H1 (cell line): ENCODE results near the gene MRM2. TPM values are rescaled to one million over a fixed set of nuclear protein-coding genes. Genes with fewer than 3 reads are reported as not detected.

Experiments
- CTCF ChIA-PET: fragments of 300-600 bp; sonication (Branson Sonifier 250); formaldehyde crosslinking; loops from one replicate; lab custom pipeline; 2021; ENCODE audit not compliant: partially characterized antibody; lab: Charles Lee
- POLR2A ChIA-PET: fragments of 300-600 bp; sonication (Branson Sonifier 250); formaldehyde crosslinking; loops from one replicate; lab custom pipeline; 2021; ENCODE audit warnings: inconsistent platforms; ENCODE audit not compliant: partially characterized antibody; lab: Charles Lee
- DNase-seq, 2 experiments: peaks; one replicate each; pipeline versions ENCODE4 v3.0.0 to v3.0.0-alpha.2; 2010 to 2022; ENCODE audit warnings: low spot score in 2 of 2, low read depth in 1 of 2, mixed read lengths in 1 of 2
- FAIRE-seq: peaks from 2 replicates; lab custom pipeline; 2011; peaks lifted over from hg19 to GRCh38; lab: Jason Lieb, UNC
- H2AFZ ChIP-seq: 2 replicates; pipeline ENCODE4 v1.8.1; 2012; ENCODE audit warnings: low read length, inconsistent platforms
- H2AK5ac ChIP-seq: 2 replicates; pipeline ENCODE4 v1.6.1; 2013; ENCODE audit warnings: low read depth, low read length
- H2BK120ac ChIP-seq: replicated peaks from 2 replicates; pipeline ENCODE3; 2013; ENCODE audit warnings: low read depth, low read length, inconsistent platforms
- H2BK12ac ChIP-seq: 2 replicates; pipeline ENCODE4 v1.6.1; 2013; ENCODE audit warnings: low read depth, low read length
- H2BK15ac ChIP-seq: 2 replicates; pipeline ENCODE4 v1.6.1; 2013; ENCODE audit warnings: low read length
- H2BK20ac ChIP-seq: 2 replicates; pipeline ENCODE4 v1.6.1; 2013; ENCODE audit warnings: low read length
- H2BK5ac ChIP-seq: 2 replicates; pipeline ENCODE4 v1.6.1; 2013; ENCODE audit warnings: low read depth, low read length
- H3K14ac ChIP-seq: 2 replicates; pipeline ENCODE4 v1.6.1; 2013; ENCODE audit warnings: inconsistent platforms; ENCODE audit not compliant: insufficient read length
- H3K18ac ChIP-seq: 2 replicates; pipeline ENCODE4 v1.6.1; 2013; ENCODE audit warnings: low read length; ENCODE audit errors: extremely low read depth
- H3K23ac ChIP-seq: 2 replicates; pipeline ENCODE4 v1.6.1; 2013; ENCODE audit warnings: inconsistent platforms; ENCODE audit not compliant: insufficient read length
- H3K23me2 ChIP-seq: 2 replicates; pipeline ENCODE4 v1.6.1; 2013; ENCODE audit warnings: low read depth, low read length
- H3K27ac ChIP-seq: 2 replicates; pipeline ENCODE4 v1.6.1; 2011; ENCODE audit warnings: low read depth, low read length, inconsistent platforms
- H3K27me3 ChIP-seq, 4 experiments: replicated peaks in 1 of 4; 1 replicate in 1 of 4; 2 replicates in 3 of 4; pipeline versions ENCODE4 v1.6.1 to v1.8.1; 2011 to 2013; ENCODE audit warnings: low read length in 3 of 4, mild to moderate bottlenecking in 3 of 4, inconsistent platforms in 2 of 4, mixed read lengths in 2 of 4, moderate library complexity in 1 of 4; ENCODE audit not compliant: control insufficient read depth in 3 of 4, insufficient read depth in 3 of 4; ENCODE audit errors: extremely low read depth in 1 of 4
- H3K36me3 ChIP-seq, 4 experiments: 2 replicates each; pipeline versions ENCODE4 v1.6.1 to v1.8.1; 2011 to 2013; ENCODE audit warnings: mild to moderate bottlenecking in 4 of 4, low read length in 3 of 4, moderate library complexity in 2 of 4, control low read depth in 1 of 4, inconsistent platforms in 1 of 4; ENCODE audit not compliant: insufficient read depth in 4 of 4, control insufficient read depth in 2 of 4
- H3K4ac ChIP-seq: replicated peaks from 2 replicates; pipeline ENCODE3; 2013; ENCODE audit warnings: low read length, low read depth, mixed read lengths, inconsistent platforms; ENCODE audit not compliant: insufficient read length
- H3K4me1 ChIP-seq, 4 experiments: replicated peaks in 1 of 4; 1 replicate in 1 of 4; 2 replicates in 3 of 4; pipeline versions ENCODE4 v1.6.1 to v1.8.1; 2011 to 2013; ENCODE audit warnings: low read length in 3 of 4, inconsistent platforms in 2 of 4, mixed read lengths in 1 of 4; ENCODE audit not compliant: insufficient read depth in 4 of 4, control insufficient read depth in 3 of 4
- H3K4me2 ChIP-seq, 2 experiments: 2 replicates each; pipeline versions ENCODE4 v1.6.1 to v1.8.1; 2011 to 2013; ENCODE audit warnings: low read depth in 2 of 2, low read length in 2 of 2, control low read depth in 1 of 2, inconsistent platforms in 1 of 2, mild to moderate bottlenecking in 1 of 2; ENCODE audit not compliant: insufficient read depth in 1 of 2
- H3K4me3 ChIP-seq, 4 experiments: fragments of 200-600, 300-600 bp in 1 of 4; sonication (generic), shearing (Covaris generic), sonication (Bioruptor Twin) in 1 of 4; 2 replicates each; pipeline versions ENCODE4 v1.5.1 to v1.8.1; 2011 to 2016; ENCODE audit warnings: low read length in 4 of 4, low read depth in 3 of 4, control low read depth in 2 of 4, inconsistent platforms in 2 of 4, mild to moderate bottlenecking in 2 of 4, mixed read lengths in 1 of 4, moderate library complexity in 1 of 4; ENCODE audit not compliant: insufficient read depth in 2 of 4; ENCODE audit errors: extremely low read depth in 1 of 4
- H3K56ac ChIP-seq: replicated peaks from 2 replicates; pipeline ENCODE3; 2013; ENCODE audit warnings: low read depth, mild to moderate bottlenecking, mixed read lengths, low read length, inconsistent platforms; ENCODE audit not compliant: insufficient read length
- H3K79me1 ChIP-seq: 2 replicates; pipeline ENCODE4 v1.6.1; 2013; ENCODE audit warnings: low read depth, low read length, control low read depth
- H3K79me2 ChIP-seq, 2 experiments: 2 replicates each; pipeline versions ENCODE4 v1.6.1 to v1.8.1; 2012 to 2013; ENCODE audit warnings: low read length in 2 of 2, mild to moderate bottlenecking in 2 of 2, inconsistent platforms in 1 of 2; ENCODE audit not compliant: insufficient read depth in 2 of 2, control insufficient read depth in 1 of 2
- H3K9ac ChIP-seq, 4 experiments: replicated peaks in 1 of 4; 1 replicate in 1 of 4; 2 replicates in 3 of 4; pipeline versions ENCODE4 v1.6.1 to v1.8.1; 2011 to 2013; ENCODE audit warnings: low read depth in 3 of 4, low read length in 3 of 4, control low read depth in 2 of 4, mild to moderate bottlenecking in 2 of 4, moderate library complexity in 2 of 4, inconsistent platforms in 1 of 4; ENCODE audit errors: extremely low read depth in 1 of 4
- H3K9me3 ChIP-seq, 2 experiments: 2 replicates each; pipeline versions ENCODE4 v1.6.1 to v1.8.1; 2012 to 2013; ENCODE audit warnings: mild to moderate bottlenecking in 2 of 2, moderate library complexity in 2 of 2, control low read depth in 1 of 2, inconsistent platforms in 1 of 2, low read depth in 1 of 2, low read length in 1 of 2, mixed read lengths in 1 of 2; ENCODE audit not compliant: insufficient read depth in 2 of 2
- H4K20me1 ChIP-seq, 2 experiments: replicated peaks in 1 of 2; 2 replicates each; pipeline versions ENCODE3 to v1.8.1; 2011 to 2013; ENCODE audit warnings: inconsistent platforms in 2 of 2, low read length in 2 of 2, mild to moderate bottlenecking in 1 of 2; ENCODE audit not compliant: insufficient read depth in 2 of 2, control insufficient read depth in 1 of 2
- H4K5ac ChIP-seq: 2 replicates; pipeline ENCODE4 v1.6.1; 2013; ENCODE audit warnings: low read length, low read depth, mixed read lengths, inconsistent platforms; ENCODE audit not compliant: insufficient read length
- H4K8ac ChIP-seq: 2 replicates; pipeline ENCODE4 v1.8.0; 2013; ENCODE audit warnings: mild to moderate bottlenecking, moderate library complexity, low read length, inconsistent platforms; ENCODE audit not compliant: insufficient read depth; ENCODE audit errors: extremely low read depth
- H4K91ac ChIP-seq: replicated peaks from 2 replicates; pipeline ENCODE3; 2013; ENCODE audit warnings: low read length, mixed read lengths, inconsistent platforms; ENCODE audit not compliant: insufficient read length
- ASH2L ChIP-seq: fragments of 200-600, 300-600 bp; sonication (generic); IDR thresholded peaks from one replicate; pipeline ENCODE4 v1.7.1; 2017; ENCODE audit warnings: low read length
- BACH1 ChIP-seq: IDR thresholded peaks from 2 replicates; pipeline ENCODE4 v1.6.1; 2012; ENCODE audit warnings: low read length, improper control_type of control experiment
- CBX5 ChIP-seq: fragments of 300-800, 300-1000 bp; sonication (generic); IDR thresholded peaks from 2 replicates; pipeline ENCODE4 v1.7.1; 2016; ENCODE audit warnings: antibody characterized with exemption, low read length, low read depth
- CEBPB ChIP-seq: IDR thresholded peaks from 2 replicates; pipeline ENCODE4 v1.6.1; 2012; ENCODE audit warnings: low read depth, low read length
- CHD2 ChIP-seq: IDR thresholded peaks from 2 replicates; pipeline ENCODE4 v1.6.1; 2012; ENCODE audit warnings: low read length, improper control_type of control experiment
- EZH2 ChIP-seq: fragments of 200-600 bp; sonication (generic); IDR thresholded peaks from 2 replicates; pipeline ENCODE4 v1.7.1; 2012; ENCODE audit warnings: low read depth, mild to moderate bottlenecking, moderate library complexity, low read length, inconsistent platforms; ENCODE audit not compliant: severe bottlenecking
- JUN ChIP-seq: IDR thresholded peaks from 2 replicates; pipeline ENCODE4 v1.6.1; 2011; ENCODE audit warnings: low read depth, mild to moderate bottlenecking, improper control_type of control experiment, low read length
- SIX5 ChIP-seq: IDR thresholded peaks from 2 replicates; pipeline ENCODE4 v1.6.1; 2011; ENCODE audit warnings: mild to moderate bottlenecking, low read depth, low read length
- SP2 ChIP-seq: IDR thresholded peaks from 2 replicates; pipeline ENCODE4 v1.6.1; 2012; ENCODE audit warnings: mild to moderate bottlenecking, low read length, inconsistent platforms
- SUZ12 ChIP-seq: fragments of 200-600 bp; sonication (generic); IDR thresholded peaks from 2 replicates; pipeline ENCODE4 v1.6.1; 2012; ENCODE audit warnings: mild to moderate bottlenecking, inconsistent platforms, low read length, moderate library complexity, mixed read lengths
- TCF12 ChIP-seq: IDR thresholded peaks from 2 replicates; pipeline ENCODE4 v1.6.1; 2011; ENCODE audit warnings: low read depth, mild to moderate bottlenecking, low read length
- YY1 ChIP-seq: IDR thresholded peaks from 2 replicates; pipeline ENCODE4 v1.6.1; 2011; ENCODE audit warnings: low read depth, mild to moderate bottlenecking, low read length
- WGBS, 2 experiments: shearing (Covaris generic) in 1 of 2; methylation state at CpG; one replicate each; pipeline versions ENCODE4 v1.1.6 to v1.1.7; 2013 to 2015; ENCODE audit warnings: low lambda C conversion rate in 2 of 2, mixed read lengths in 2 of 2, inconsistent platforms in 1 of 2, low coverage in 1 of 2, missing lambda C conversion rate in 1 of 2; ENCODE audit not compliant: insufficient replicate concordance in 2 of 2, insufficient coverage in 1 of 2, insufficient read length in 1 of 2; ENCODE audit errors: extremely low coverage in 1 of 2, missing lambda C conversion rate in 1 of 2; 5-methylcytosine and 5-hydroxymethylcytosine counted together
- polyA plus RNA-seq, 7 experiments: library from polyadenylated mRNA; depleted of rRNA in 3 of 7; stranded (reverse) in 5 of 7; unstranded in 2 of 7; fragments of >200 nt in 5 of 7; fragments of 200-250 nt in 2 of 7; gene quantifications; 1 replicate in 5 of 7; 2 replicates in 1 of 7; 4 replicates in 1 of 7; pipeline versions ENCODE4 v1.2.1 to v1.2.3, GENCODE V29; 2011 to 2013; ENCODE audit warnings: missing spikeins in 2 of 7, mixed read lengths in 2 of 7
- total RNA-seq: library from RNA; stranded (reverse); fragmentation: NEBNext Ultra II Directional; extraction: Animal tissue kit (Norgen Biotek cat#: 25700); gene quantifications from 2 replicates; pipeline ENCODE4 v1.2.1, GENCODE V29; 2021

The MRM2 gene
- total and polyA plus RNA-seq, 2 of the 8 experiments (the other 6 are each of a cell fraction or from before 2014, with no cell fraction given): 17.2 to 38.6 TPM

GRCh38 chr7:2230882-2231281, 11.1 kb downstream of the MRM2 start:
- CTCF ChIA-PET: interaction anchor here (0.6 to 1.7 kb wide), 3 partner anchors 17 to 77 kb away, joined by 3 to 7 read pairs (median 3); no protein-coding TSS in a partner anchor
- Histone ChIP-seq H2BK15ac (no peak overlapping the region), H2BK12ac (no peak overlapping the region), H3K9ac (no peak overlapping the region), H3K36me3 (peaks cover 8 to 36% (median 25%) of the 10 kb centered on the region in 4 experiments; a peak in 7 of 8 replicates), H2AK5ac (no peak overlapping the region), H3K56ac (no peak overlapping the region), H3K23ac (no peak overlapping the region), H3K14ac (no peak overlapping the region), H2BK5ac (no peak overlapping the region), H3K27ac (no peak overlapping the region), H4K91ac (no peak overlapping the region), H3K18ac (no peak overlapping the region), H3K4me3 (no peak overlapping the region), H2AFZ (no peak overlapping the region), H3K79me1 (peaks cover 12% of the 10 kb centered on the region; the same call in 1 of the 2 replicates), H3K23me2 (peaks cover 8% of the 10 kb centered on the region; the same call in 1 of the 2 replicates), H3K79me2 (peaks cover 8 to 47% of the 10 kb centered on the region in 2 experiments), H4K20me1 (peaks cover 3 to 12% of the 10 kb centered on the region in 2 experiments), H4K5ac (no peak overlapping the region), H3K9me3 (no peaks in the 10 kb centered on the region), H3K4ac (no peak overlapping the region), H4K8ac (no peak overlapping the region), H2BK120ac (no peak overlapping the region), H2BK20ac (no peak overlapping the region), H3K4me1 (peaks cover 0 to 2% (median 0%) of the 10 kb centered on the region in 4 experiments; a peak in 1 of 7 replicates), H3K4me2 (no peak overlapping the region; a peak in 1 of 4 replicates), H3K27me3 (no peaks in the 10 kb centered on the region)
- FAIRE-seq (no peak), DNase-seq (no peak)
- TF ChIP-seq CHD2 (no peak), CBX5 (no peak), JUN (no peak), BACH1 (no peak), TCF12 (no peak), CEBPB (no peak), YY1 (no peak), ASH2L (no peak), SUZ12 (no peak), SP2 (no peak), SIX5 (no peak), EZH2 (no peak)
- 97% methylated on average over 9 of the region's 9 CpGs; no CpG with 5 or more reads in 1 of the 2 experiments for WGBS, 2 experiments
- POLR2A ChIA-PET: interaction anchor here (0.9 to 4.5 kb wide), 5 partner anchors 8 to 149 kb away, joined by 3 to 36 read pairs (median 3); partner anchors contain the start of genes MRM2 and NUDT1
